Prostate gland (tissue), 2 donors: Measurements from ENCODE around the gene TANC1.

Experiments
- POLR2A ChIP-seq: fragments of 450-650 bp; IDR thresholded peaks from one replicate; pipeline ENCODE4 v1.6.1; 2016; ENCODE audit warnings: antibody characterized with exemption, mild to moderate bottlenecking
- POLR2AphosphoS5 ChIP-seq: sonication (generic); formaldehyde crosslinking; IDR thresholded peaks from one replicate; pipeline ENCODE4 v1.6.1; 2017; ENCODE audit warnings: antibody characterized with exemption
- TF ChIP-seq, protein P1 (sequence below), 4 experiments: fragments of 200-600 bp in 2 of 4; fragments of 450-650 bp in 2 of 4; sonication (generic) in 2 of 4; IDR thresholded peaks; 1 replicate in 3 of 4; 2 replicates in 1 of 4; pipeline ENCODE4 v1.5.1; 2016 to 2019; ENCODE audit warnings: antibody characterized with exemption in 4 of 4, mild to moderate bottlenecking in 2 of 4, moderate library complexity in 2 of 4

DNA sequence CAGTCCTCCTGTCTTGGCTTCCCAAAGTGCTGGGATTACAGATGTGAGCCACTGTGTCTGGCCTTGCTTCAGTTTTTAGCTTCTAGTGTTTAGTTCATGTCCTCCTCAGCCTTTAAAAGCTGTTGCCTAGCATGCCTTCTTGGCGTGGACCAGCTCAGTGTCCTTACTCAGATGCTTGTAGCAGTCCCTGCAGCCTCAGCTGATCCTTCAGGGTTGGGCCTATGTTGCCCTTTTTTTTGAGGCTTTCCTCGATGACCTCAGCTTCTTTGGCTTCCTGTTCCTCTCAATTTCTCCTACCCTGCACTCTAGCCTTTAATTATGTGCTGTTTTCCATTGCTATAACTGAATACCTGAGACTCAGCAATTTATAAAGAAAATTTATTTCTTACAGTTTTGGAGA lies 57.7 kb downstream of the TANC1 start:
- TF ChIP-seq, protein P1, sequence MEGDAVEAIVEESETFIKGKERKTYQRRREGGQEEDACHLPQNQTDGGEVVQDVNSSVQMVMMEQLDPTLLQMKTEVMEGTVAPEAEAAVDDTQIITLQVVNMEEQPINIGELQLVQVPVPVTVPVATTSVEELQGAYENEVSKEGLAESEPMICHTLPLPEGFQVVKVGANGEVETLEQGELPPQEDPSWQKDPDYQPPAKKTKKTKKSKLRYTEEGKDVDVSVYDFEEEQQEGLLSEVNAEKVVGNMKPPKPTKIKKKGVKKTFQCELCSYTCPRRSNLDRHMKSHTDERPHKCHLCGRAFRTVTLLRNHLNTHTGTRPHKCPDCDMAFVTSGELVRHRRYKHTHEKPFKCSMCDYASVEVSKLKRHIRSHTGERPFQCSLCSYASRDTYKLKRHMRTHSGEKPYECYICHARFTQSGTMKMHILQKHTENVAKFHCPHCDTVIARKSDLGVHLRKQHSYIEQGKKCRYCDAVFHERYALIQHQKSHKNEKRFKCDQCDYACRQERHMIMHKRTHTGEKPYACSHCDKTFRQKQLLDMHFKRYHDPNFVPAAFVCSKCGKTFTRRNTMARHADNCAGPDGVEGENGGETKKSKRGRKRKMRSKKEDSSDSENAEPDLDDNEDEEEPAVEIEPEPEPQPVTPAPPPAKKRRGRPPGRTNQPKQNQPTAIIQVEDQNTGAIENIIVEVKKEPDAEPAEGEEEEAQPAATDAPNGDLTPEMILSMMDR (IDR thresholded peaks at IDR 0.05), result no peak
- no peak for TF ChIP-seq POLR2A
- no peak for TF ChIP-seq POLR2AphosphoS5
